Stomach smooth muscle (tissue), 2 donors: ENCODE data around the gene SH3RF3.

ENCODE experiments used
- H3K27ac ChIP-seq: one replicate; pipeline ENCODE4 v1.7.0; 2013; ENCODE audit warnings: mild to moderate bottlenecking, low read length, inconsistent platforms
- H3K27me3 ChIP-seq, 2 donors: one replicate each; pipeline ENCODE4 v1.7.0; 2013; ENCODE audit warnings: low read length in 2 of 2; ENCODE audit not compliant: insufficient read depth in 2 of 2, control insufficient read depth in 1 of 2
- H3K36me3 ChIP-seq, 2 donors: one replicate each; pipeline ENCODE4 v1.7.0; 2013; ENCODE audit warnings: low read length in 2 of 2; ENCODE audit not compliant: control insufficient read depth in 2 of 2, insufficient read depth in 2 of 2
- H3K4me1 ChIP-seq: one replicate; pipeline ENCODE4 v1.7.0; 2013; ENCODE audit warnings: low read length; ENCODE audit not compliant: control insufficient read depth, insufficient read depth
- H3K4me3 ChIP-seq, 2 donors: one replicate each; pipeline ENCODE4 v1.7.0; 2013; ENCODE audit warnings: low read length in 2 of 2
- H3K9ac ChIP-seq, 2 donors: one replicate each; pipeline ENCODE4 v1.7.0; 2013; ENCODE audit warnings: low read length in 2 of 2, mild to moderate bottlenecking in 1 of 2
- H3K9me3 ChIP-seq, 2 donors: one replicate each; pipeline ENCODE4 v1.7.0; 2013; ENCODE audit warnings: low read length in 2 of 2; ENCODE audit not compliant: control insufficient read depth in 2 of 2
- donor health status: healthy.
- donor health status: Pancreatic carcinoma.

The SH3RF3 gene

DNA sequence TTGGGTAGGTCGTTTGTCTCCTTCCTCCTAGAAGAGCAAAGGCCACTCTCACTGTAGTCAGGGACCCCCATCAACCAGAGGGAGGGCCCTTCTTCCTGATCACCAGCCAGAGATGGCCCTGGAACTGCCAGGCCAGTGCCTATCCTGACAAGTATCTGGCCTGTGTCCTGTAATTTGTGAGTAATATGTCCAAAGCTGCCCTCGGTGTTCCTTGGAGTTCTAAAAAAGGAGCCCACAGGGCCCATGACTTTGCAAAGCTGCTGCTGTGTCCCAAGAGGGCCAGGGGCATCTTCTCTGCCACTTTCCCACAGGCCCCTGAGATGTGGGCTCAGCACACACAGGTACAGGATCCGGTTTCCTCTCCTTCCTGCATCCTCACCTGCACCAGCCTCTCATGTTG is 272.4 kb downstream of the SH3RF3 start:
- H3K27ac ChIP-seq: no peak overlapping the region
- H3K9ac ChIP-seq: no peak overlapping the region
- H3K4me3 ChIP-seq: no peak overlapping the region
- no peaks in the 10 kb centered on the region for H3K27me3 ChIP-seq
- no peaks in the 10 kb centered on the region for H3K9me3 ChIP-seq
- H3K4me1 ChIP-seq: no peaks in the 10 kb centered on the region
- H3K36me3 ChIP-seq: peaks cover 7 to 12% of the 10 kb centered on the region in 2 donors

DNA sequence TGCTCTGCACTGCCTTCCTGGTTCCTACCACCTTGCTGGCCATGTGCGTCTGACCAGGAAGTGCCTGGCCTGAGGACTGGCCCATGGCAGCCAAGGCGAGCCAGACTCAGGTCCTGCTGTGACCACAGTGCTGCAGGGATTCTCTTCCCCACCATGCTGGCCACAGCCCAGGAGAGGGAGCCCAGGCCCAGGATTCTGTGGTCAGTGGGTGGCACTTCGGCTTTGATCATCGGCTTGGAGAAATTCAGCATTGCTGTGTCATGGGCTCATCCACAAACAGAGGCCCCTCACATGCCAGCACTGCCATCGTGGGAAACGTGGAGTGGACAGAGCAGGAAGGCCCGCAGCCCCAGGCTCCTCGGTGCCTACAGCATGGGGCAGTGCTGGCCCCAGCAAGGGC is 273.2 kb downstream of the SH3RF3 start:
- no peak overlapping the region for H3K9ac ChIP-seq
- no peaks in the 10 kb centered on the region for H3K9me3 ChIP-seq
- H3K27me3 ChIP-seq: no peaks in the 10 kb centered on the region
- no peaks in the 10 kb centered on the region for H3K4me1 ChIP-seq
- peaks cover 7 to 12% of the 10 kb centered on the region in 2 donors for H3K36me3 ChIP-seq
- no peak overlapping the region for H3K27ac ChIP-seq
- no peak overlapping the region for H3K4me3 ChIP-seq

DNA sequence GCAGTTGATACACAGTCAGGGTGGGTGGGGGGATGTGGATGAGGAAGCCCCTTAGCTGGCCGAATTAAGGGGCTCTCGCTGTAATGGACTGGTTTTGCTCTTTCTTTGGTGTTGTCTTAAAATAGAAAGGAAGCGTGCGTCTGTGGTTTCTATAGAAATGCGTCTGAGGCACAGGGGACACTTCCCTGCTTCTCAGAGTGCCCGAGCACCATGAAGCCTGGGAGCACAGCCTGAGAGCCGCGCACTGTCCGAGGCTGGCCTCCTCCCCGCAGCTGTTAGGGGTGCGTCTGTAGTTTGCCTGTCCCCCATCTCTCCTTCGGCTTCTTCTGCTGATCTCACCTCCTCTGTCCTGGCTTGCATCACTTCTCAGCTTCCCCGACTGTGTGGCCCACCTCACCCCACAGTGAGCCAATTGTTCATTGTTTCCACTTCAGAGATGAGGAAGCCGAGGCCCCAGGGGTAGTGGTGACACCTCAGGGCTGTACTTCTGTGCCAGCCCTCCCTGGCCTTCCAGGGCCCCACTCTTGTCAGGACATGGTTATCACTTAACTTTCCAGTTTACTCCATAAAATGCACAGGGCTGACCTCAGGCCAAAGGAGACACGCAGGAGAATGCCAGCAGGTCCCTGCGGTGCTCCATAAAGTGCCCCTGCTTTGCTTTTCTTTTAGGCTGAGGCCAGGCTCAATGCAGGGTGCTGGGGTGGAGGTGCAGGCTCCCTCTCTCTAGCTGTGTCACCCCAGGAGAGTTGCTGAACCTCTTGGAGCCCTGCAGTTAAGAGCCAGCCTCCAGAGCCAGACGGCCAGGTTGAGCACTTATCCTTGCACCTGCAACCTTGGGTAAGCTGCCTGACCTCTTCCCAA is 274.2 kb downstream of the SH3RF3 start:
- no peak overlapping the region for H3K4me3 ChIP-seq
- no peak overlapping the region for H3K27ac ChIP-seq
- no peaks in the 10 kb centered on the region for H3K9me3 ChIP-seq
- peaks cover 7 to 10% of the 10 kb centered on the region in 2 donors for H3K36me3 ChIP-seq
- no peaks in the 10 kb centered on the region for H3K27me3 ChIP-seq
- H3K9ac ChIP-seq: no peak overlapping the region
- no peaks in the 10 kb centered on the region for H3K4me1 ChIP-seq

DNA sequence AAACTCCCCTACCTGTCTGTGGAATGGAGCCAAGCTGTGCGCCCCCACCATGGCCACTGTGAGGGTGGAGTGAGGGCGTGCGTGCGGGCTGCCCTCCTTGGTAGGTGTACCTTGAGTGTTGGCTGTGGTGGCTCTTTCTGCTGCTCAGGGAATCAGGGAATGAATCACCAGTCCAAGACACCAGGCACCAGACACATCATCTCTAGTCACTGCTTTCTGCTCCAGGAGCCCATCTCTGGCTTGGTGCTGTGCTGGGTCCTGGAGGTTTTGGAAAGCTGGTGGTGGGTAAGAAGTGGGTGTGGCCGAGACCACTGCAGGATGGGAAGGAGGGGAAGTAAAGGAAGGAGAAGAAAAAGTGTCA is 274.8 kb downstream of the SH3RF3 start:
- Histone ChIP-seq H3K36me3 (peaks cover 7 to 10% of the 10 kb centered on the region in 2 donors), H3K27ac (no peak overlapping the region), H3K4me1 (no peaks in the 10 kb centered on the region), H3K4me3 (no peak overlapping the region), H3K9ac (no peak overlapping the region), H3K9me3 (no peaks in the 10 kb centered on the region), H3K27me3 (no peaks in the 10 kb centered on the region)

DNA sequence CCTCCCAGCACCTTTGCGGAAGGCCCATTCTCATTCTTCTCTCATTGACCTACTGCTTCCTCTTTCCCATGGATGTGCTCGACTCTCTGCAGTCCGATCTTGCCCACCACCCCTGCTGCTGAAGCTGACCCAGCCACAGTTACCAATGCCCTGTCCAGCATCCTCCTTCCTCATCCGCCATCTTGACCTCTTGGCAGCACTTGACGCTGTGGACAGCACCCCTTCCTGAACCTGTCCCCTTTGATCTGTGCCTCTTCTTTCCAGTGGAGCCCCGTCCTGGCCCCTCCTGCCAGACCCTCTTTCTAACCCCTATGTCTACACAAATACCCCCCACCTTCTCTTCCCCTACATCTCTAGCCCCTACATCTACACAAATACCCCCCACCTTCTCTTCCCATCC is 275.7 kb downstream of the SH3RF3 start:
- no peak overlapping the region for H3K4me3 ChIP-seq
- no peak overlapping the region for H3K27ac ChIP-seq
- H3K36me3 ChIP-seq: peaks cover 7 to 8% of the 10 kb centered on the region in 2 donors
- H3K9me3 ChIP-seq: no peaks in the 10 kb centered on the region
- no peak overlapping the region for H3K9ac ChIP-seq
- H3K27me3 ChIP-seq: no peaks in the 10 kb centered on the region
- no peaks in the 10 kb centered on the region for H3K4me1 ChIP-seq

DNA sequence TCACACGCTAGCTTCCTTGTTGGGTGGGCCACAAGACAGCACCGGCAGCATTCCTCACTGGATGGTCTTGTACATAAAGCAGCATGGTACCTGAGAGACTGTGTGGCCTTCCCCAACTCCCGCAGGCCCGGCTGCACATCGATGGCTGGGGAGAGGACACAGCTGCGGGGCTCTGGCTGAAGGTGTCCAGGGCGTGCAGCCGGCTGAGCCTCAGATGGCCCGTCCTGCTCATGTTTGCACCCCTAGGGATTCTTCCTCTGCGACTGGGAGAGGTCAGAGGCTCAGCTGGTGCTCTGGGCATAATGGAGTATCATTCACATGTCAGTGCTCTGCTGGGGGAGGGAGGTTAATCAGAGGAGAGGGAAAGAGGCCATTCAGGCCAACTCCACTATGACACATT is 276.9 kb downstream of the SH3RF3 start:
- no peak overlapping the region for H3K27ac ChIP-seq
- no peak overlapping the region for H3K4me3 ChIP-seq
- peaks cover 6% of the 10 kb centered on the region for H3K4me1 ChIP-seq
- no peaks in the 10 kb centered on the region for H3K27me3 ChIP-seq
- H3K36me3 ChIP-seq: peaks cover 0 to 2% of the 10 kb centered on the region in 2 donors
- H3K9me3 ChIP-seq: no peaks in the 10 kb centered on the region
- H3K9ac ChIP-seq: no peak overlapping the region

DNA sequence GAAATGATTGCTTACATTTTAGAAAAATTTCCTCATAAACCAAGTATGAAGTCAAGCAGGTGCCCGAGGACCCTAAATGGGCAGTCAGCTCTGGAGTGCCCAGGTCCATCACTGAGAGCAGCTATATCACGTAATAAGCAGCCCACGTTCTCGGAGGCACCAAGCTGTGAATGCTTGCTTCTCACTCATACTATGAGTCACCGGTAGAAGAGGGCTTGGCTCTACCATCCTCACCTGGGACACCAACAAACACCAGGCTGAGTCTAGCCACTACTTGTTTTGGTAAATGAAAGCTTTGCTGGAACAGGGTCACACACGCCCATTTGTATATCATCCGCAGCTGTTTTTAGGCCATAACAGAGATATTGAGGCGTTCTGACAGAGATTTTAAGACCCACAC is 277.3 kb downstream of the SH3RF3 start:
- H3K4me1 ChIP-seq: peaks cover 6% of the 10 kb centered on the region
- peaks cover 0 to 2% of the 10 kb centered on the region in 2 donors for H3K36me3 ChIP-seq
- H3K9ac ChIP-seq: no peak overlapping the region

DNA sequence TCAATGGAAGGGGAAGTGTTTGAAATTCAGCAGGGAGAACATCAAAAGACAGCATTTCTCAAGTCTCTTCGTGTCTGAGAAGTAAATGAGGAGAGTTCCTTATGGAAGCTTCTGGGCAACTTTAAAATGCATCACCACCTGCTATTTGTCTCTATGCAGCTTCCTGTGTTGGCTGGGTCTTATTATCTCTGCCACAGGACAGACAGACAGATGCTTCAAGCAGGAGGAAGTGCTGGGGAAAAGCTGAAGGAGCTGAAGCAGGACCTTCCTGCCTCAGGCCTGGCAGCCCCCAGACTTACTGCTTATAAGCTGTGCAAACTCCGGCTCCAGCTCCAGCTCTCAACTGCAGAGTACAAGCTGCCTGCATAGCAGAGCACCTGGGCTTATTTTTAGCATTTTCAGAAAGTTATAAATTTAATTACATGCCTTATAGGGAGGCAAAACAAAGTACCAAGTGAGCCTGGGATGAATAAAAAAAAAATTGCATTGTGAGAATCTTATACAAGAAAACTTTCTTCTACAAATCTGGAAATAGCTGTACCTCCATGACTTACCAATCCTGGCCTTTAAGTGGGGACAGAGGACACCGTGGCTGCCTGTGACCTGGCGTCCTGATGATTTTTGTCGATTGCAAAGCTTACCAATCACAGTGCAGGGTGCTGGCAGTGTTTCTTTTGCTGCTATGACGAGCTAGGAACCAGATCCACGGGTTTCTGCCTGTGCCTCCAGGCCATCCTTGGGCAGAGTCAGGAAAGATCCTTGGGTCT is 278.5 kb downstream of the SH3RF3 start:
- Histone ChIP-seq H3K4me3 (no peak overlapping the region), H3K27ac (no peak overlapping the region), H3K9me3 (no peaks in the 10 kb centered on the region), H3K4me1 (peaks cover 6% of the 10 kb centered on the region), H3K27me3 (no peaks in the 10 kb centered on the region), H3K9ac (no peak overlapping the region), H3K36me3 (peaks cover 0 to 2% of the 10 kb centered on the region in 2 donors)

More for the DNA sequence above, 277.3 kb downstream of the SH3RF3 start:
- Histone ChIP-seq H3K27ac (no peak overlapping the region), H3K9me3 (no peaks in the 10 kb centered on the region), H3K4me3 (no peak overlapping the region), H3K27me3 (no peaks in the 10 kb centered on the region)

DNA sequence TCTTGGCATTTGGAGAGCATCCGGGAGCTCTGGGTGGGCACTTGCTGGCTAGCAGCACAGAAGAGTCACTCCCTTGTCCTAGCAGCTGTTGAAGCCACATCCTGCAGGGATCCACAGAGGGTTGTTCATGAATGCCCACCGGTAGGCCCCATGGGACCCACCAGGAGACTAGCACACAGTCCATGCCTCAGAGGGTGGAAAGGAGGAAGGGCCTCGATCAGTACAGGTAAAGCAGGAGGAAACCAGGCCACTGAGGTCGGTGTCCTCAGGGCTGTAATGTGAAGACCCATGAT is 279.0 kb downstream of the SH3RF3 start:
- H3K36me3 ChIP-seq: peaks cover 0 to 2% of the 10 kb centered on the region in 2 donors

DNA sequence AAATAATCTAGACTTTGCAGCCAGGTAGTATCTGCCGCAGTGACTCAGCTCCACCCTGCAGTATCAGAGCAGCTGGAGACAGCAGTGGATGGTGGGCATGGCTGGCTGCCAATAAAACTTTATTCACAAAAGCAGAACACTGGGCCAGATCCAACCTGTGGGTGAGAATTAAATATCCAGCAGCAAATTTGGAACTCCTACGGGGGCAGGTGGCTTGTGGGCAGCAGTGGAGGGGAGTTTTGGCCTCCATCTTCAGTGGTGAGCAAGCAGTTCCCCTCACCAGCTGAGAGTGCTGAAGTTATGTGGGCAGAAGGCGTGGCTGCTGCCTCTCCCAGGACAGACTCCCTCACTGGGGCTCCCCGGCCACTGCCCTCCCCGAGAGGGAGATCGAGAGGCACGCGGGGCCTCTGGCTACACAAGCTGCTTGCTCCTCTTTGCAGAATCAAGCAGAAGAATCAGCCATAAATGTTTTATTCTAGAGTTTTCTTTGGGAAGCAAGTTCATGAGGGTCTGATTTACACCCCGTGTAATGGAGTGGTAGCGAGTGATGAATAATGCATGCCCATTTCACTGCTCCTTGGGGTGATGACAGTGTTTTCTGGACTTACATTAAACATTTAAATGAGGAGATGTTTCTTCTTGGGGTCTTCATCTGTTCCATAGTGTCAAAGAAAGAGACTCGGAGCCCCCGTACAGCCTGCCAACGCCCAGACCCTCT is 280.5 kb downstream of the SH3RF3 start:
- Histone ChIP-seq H3K4me1 (peaks cover 6% of the 10 kb centered on the region), H3K27me3 (no peaks in the 10 kb centered on the region), H3K4me3 (no peak overlapping the region), H3K9ac (no peak overlapping the region), H3K27ac (no peak overlapping the region), H3K36me3 (no peaks in the 10 kb centered on the region), H3K9me3 (no peaks in the 10 kb centered on the region)

More for the DNA sequence above, 279.0 kb downstream of the SH3RF3 start:
- H3K4me1 ChIP-seq: peaks cover 6% of the 10 kb centered on the region
- no peak overlapping the region for H3K9ac ChIP-seq
- H3K27ac ChIP-seq: no peak overlapping the region
- no peaks in the 10 kb centered on the region for H3K27me3 ChIP-seq
- no peak overlapping the region for H3K4me3 ChIP-seq
- H3K9me3 ChIP-seq: no peaks in the 10 kb centered on the region
